Sciatic nerve (tissue), 2 donors: ENCODE results near the gene TFF2. TPM values are rescaled to one million over a fixed set of nuclear protein-coding genes. Genes with fewer than 3 reads are reported as not detected.

ENCODE experiments used
- ATAC-seq: fragments of 200-7000 bp; cut with Tn5 transposase; one replicate; pipeline ENCODE4 v1.9.1; 2020; ENCODE audit warnings: mild to moderate bottlenecking, moderate library complexity
- DNase-seq: peaks from one replicate; pipeline ENCODE4 v3.0.0-alpha.2; 2020; ENCODE audit warnings: low spot score
- intact Hi-C: fragments of 100-400 bp; cut with DNase I; formaldehyde crosslinking; loops from one replicate; pipeline ENCODE4 v1.14.2; 2022
- total RNA-seq: library from RNA; stranded (reverse); fragmentation: NEBNext Ultra II Directional; extraction: Animal tissue kit (Norgen Biotek cat#: 25700); gene quantifications from one replicate; pipeline ENCODE4 v1.2.1, GENCODE V29; 2021
- donor health status: DM: no; HTN: no; CAD: no.
- donor health status: DM: no; HTN: no; CAD: no.

The TFF2 gene
- total RNA-seq, 1 donor from 2014 or later: not detected

DNA sequence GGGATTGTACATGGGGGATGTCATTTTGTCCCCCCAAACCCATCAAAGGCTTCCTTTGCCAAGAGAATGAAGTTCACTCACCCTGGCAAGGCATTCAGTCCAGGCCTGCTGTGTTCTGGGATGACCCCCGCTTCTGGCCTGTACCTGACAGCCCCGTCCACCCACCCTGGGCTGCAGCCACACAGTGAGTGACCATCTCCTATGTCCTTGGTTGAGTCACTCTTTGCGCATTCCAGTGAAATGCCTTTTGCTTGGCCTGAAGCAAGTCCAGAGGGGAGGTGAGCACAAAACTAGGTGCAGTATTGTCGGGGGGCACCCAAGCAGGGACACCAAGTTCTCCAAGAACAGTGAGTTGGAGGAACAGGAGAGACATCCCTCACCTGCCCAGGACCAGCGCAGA is 34.8 kb upstream of the TFF2 start:
- ATAC-seq: no peak
- intact Hi-C loops: no loop called here
- DNase-seq: no peak

DNA sequence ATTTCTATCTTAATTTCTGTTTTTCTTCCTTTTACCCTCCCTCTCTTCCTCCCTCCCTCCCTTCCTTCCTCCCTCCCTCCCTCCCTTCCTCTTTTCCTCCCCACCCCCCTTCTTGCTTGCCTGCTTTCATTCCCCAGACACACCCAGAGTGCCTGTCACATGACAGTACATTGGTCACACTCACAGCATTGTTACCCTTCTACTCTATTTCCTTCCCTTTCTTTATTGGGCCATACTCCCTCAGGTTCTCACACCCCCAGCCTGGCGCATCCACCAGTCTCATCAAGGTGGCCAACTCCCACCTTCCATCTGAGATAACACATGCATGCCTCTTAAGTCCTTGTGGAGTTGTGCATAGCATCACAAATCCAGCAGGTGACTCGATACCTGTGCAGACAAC is 34.2 kb upstream of the TFF2 start:
- intact Hi-C loops: no loop called here
- ATAC-seq (no peak), DNase-seq (no peak)

DNA sequence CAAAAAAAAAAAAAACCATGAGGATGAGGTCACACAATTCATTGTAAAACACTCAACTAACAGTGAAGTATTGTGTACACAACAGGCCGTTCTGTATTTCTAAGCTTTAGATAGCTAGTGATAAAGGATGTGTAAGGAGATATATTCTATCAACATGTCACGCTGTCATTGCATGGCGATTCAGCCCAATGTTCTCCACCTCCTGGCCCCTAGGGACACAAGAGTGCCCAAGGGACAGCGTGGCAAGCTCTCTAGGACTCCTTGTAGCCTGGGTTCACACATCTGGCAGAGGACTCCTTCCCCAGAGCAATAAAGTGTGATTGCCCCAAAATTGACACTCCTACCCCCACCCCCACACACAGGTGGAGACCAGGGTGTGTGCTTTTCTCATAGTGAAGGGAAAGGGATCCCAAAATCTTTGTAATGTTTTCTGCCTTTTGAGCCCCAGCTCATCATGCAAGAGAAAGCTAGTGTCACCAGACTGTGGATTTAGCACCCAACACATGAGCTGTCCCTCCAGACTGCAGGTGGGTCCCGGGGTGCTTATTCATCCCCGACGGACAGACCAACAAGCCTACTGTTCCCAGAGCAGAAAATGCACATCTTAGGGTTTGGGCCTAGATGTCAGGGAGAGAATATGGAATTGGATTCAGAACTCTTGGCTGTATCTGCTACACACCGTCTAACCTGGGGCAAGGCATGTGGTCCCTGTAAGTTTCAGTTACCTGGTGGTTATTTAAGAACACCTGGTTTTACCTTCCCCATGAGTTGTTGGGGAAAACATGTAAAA is 33.6 kb upstream of the TFF2 start:
- ATAC-seq: no peak
- no peak for DNase-seq
- intact Hi-C loops: no loop called here

DNA sequence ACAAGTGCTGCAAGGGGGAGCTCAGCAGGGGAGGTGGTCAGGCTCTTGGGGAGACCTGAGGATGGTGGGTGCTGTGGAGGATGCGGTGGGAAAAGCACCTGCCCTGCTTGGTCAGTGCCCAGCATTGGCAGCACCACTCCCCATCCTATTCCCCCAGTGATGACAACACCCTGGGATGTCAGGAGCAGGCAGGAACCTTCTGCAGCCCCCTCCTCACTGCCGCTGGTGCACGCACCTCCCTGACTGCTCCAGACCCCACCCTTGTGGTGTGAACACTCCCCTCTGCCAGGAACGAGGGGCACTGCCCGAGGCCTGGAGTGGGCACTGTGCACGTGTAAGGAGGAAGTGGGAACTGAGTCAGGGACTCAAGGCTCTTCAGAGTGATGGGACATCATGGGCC is 32.5 kb upstream of the TFF2 start:
- intact Hi-C loops: no loop called here
- ATAC-seq (no peak), DNase-seq (no peak)

DNA sequence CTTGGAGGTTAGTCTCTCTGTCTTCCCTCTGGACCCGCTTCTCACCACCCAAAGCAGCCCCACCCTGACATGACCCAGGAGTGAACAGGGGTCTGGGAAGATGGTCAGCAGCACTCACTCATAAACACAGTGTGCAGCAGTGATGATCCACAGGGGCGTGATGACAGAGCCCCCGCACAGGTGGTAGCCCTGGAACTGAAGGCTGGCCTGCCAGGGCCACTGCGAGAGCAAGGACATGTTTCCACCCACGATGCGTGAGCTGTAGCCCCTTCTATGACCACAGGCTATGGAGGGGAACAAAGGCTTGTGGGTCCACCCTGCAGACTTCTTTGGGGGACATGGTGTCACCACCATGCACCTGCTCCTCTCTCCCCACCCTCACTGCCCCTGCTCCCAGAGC is 32.1 kb upstream of the TFF2 start:
- DNase-seq (no peak), ATAC-seq (no peak)
- intact Hi-C loops: no loop called here

DNA sequence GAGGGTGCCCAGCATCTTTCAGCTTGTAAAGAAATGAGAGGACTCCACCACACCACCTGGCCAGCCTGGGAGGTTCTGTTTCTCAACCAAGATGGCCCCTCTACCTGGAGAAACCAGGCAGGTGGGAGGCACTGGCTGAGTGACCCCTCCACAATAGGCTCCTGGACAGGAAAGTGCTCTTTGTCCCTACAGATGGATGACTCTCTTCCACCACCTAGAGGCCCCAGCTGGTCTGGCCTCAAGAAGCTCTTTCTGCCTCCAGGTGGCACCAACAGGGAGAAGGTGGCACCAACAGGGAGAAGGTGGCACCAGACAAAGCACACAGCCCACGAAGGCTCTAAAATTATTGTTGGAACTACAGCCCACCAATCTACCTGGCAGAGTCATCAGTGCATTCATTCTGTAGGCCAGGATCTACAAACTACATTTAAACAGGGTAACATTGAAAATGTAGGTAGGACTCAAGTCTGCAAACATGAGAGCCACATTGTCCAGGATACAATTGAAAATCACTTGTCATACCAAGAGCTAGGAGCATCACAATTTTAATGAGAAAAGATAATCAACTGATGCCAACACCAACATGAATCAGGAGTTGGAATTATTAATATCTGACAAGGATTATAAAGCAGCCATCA is 30.7 kb upstream of the TFF2 start:
- ATAC-seq (no peak), DNase-seq (no peak)
- intact Hi-C loops: no loop called here

DNA sequence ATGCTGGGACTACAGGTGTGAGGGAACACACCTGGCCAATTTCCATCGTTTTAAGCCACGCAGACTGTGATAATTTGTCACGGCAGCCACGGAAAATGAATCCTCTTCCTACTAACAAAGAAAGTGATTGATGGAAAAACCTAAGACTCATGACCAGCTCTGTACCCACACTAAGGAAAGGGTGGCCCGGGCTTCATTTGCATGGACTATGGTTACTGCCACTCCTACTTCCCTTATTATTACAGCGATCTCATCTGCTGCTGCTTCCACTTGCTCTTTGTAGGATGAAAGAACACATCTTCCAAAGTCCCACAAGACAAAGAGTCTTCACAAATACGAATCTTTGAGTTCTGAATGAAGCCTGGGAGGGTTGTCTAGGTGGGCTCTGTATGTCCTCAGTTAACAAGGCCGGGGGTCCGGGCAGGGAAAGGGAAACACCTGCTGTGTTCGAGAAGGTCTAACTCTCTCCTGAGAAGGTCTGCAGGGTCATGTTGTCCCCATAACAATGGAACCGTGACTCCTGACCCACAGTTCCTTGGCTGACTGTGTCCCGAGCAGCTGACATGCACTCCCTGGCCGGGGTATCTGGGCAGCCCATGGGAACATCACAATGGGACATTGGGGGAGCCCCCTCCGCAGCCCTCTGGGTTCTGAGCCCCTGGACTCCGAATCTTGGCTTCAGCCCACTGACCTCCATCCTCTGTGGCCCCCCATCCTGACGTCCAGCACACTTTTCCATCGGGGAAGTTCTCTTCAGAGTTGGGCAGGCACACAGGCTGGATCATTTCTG is 28.8 kb upstream of the TFF2 start:
- DNase-seq (no peak), ATAC-seq (no peak)
- intact Hi-C loops: no loop called here

DNA sequence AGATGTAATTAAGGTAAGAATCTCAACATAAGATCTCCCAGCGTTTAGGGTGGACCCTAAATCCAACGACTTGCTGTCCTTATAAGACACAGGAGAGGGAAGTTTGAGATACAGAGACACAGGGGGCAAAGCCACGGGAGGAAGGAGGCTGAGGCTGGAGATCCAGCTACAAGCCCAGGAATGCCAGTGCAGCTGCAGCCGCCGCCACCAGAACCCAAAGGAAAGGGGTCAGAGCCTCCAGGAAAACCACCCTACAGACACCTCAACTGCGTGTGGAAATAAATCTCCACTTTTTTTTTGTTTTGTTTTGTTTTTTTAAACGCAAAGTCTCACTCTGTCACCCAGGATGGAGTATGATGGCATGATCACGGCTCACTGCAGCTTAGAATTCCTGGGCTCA is 27.6 kb upstream of the TFF2 start:
- DNase-seq (no peak), ATAC-seq (no peak)
- intact Hi-C loops: no loop called here

DNA sequence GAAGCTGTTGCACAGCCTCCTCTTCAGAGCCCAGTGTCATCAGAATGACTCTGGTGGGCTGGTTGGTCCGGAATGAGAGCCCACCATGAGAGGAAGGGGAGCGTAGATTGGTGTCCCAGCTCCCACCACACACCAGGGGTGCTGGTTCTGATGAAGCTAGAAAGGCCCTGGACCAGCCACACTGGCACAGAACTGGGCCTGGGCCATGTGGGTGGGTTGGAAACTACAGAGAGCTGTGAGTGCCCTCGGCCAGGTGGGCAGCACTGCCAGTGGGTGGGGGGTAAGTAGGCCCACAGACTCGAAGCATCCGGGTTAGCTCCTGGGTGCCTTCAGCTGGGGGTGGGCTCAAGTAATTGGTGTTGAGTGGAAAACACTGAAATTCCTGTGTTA is 27.2 kb upstream of the TFF2 start:
- ATAC-seq (no peak), DNase-seq (no peak)
- intact Hi-C loops: no loop called here

DNA sequence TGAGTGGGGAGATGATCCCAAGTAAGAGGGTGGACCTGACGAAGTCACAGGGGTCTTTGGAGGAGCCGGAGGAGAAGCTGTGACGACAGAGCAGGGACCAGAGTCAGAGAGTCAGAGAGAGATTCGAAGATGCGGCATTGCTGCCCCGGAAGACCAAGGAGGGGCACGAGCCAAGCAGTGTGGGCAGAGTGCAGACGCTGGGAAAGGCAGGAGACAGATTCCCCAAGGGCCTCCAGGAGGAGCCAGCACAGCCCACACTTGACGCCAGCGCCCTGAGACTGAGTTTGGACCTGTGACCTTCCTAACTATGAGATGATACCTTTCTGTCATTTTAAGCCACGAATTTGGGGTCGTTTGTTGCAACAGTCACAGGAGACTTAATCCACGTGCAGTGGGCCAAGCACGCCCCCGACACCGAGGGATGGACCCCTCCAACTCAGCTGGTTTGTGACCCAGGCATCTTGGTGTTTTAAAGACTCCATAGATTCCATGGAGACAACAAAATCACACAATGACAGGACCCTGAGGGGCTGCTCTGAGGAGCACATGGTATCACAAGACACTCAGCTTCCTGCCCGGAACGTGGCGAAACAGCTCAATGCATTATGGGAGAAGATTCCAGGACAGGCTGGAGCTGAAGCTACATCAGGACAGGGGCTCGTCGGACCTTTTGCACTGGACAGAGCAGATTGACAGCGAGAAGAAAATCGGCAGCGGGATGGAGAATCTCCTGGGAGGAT is 26.6 kb upstream of the TFF2 start:
- intact Hi-C loops: no loop called here
- no peak for DNase-seq
- ATAC-seq: no peak

DNA sequence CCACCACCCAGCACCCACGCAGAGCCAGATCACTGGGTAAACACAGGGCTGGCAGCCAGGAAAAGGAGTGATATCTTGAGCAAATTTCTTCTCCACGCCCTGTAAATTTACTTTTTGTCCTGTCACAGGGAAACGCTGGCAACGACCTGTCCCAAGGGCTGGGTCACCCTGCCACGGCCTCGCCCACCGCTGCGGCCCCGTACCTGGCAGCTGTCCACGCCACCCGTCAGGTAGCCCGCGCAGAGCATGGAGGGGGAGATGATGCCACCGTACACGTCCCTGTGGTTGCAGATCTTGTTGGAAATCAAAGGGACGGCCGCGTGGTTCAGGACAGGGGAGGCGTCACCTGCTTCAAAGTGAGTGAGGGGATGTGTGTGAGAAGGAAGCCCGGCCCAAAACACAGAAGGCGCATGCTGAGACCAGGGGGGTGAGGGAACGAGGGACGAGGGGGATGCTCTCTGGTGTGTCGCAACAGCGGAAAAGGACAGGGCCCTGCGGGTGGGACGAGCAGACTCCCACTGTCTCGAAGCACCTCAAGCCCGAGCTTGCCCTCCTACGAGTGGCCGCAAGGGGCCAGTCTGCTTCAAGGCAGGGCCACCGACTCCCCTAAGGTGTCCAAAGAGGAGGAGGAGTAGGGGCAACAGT is 25.7 kb upstream of the TFF2 start:
- DNase-seq (no peak), ATAC-seq (no peak)
- intact Hi-C loops: no loop called here

DNA sequence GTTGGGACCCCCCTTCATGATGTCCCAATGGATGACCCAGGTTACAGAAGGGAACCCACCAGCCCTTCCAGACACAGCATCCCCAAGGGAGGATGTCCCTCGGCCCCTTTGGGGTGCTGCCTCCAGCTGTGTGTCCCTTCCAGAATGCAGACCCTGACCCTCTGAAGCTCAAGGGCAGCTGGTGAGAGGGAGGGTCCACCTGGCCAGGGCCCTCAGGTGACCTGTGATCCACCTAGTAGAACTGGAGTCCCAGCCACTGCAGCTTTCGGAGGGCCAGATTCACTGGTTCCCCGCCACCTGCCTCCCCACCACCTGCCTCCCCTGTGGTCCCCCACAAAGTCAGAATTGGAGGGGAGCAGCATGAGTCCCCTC is 25.2 kb upstream of the TFF2 start:
- ATAC-seq (no peak), DNase-seq (no peak)
- intact Hi-C loops: no loop called here

DNA sequence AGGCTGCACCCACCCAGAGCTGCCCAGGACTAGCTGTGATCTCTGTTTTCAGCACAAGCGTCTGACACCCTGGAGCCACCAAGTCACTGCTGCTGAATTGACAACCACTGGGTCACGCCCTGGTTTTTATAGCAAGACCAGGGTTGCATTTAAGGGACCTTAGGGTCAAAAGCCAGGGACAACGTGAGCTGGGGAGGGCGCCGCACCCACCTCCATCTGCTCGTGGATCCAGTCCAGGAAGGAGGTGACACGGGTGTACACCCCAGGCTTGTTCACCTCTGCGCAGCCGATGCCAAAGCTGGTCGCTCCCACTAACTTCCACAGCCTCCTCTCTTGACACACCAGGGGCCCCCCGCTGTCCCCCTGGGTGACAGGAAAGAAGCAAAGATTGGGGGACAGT is 24.7 kb upstream of the TFF2 start:
- DNase-seq (no peak), ATAC-seq (no peak)
- intact Hi-C loops: no loop called here

DNA sequence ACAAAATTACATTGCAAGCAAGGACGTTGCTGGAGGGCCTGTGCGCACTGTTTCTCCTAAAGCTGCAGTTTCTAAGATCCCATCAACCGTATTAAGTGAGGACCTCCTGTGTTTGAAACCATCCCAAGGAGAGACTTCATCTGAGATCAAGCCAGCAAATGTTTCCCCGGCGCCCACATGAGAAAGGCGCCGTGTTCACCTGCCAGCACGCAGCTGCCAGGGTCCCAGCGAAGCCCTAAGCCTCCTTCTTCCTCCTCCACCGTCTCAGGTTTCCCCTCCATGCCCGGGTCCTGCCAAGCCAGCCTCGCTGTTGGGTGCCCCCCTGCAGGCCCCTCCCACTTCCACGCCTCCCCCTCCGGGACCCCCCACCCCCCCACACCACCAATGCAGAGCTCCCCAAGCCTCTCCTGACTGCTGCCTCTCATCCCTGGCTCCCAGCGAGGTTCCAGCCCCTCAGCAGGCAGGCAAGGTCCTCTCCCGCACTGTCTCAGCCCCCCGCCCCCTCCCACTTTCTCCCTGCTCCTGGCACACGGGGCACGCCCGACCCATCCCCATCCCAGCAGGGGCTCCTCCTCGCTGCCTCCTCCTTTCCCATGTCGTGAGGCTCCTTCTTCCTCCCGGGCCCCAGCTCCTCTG is 24.2 kb upstream of the TFF2 start:
- no peak for DNase-seq
- intact Hi-C loops: no loop called here
- ATAC-seq: no peak

DNA sequence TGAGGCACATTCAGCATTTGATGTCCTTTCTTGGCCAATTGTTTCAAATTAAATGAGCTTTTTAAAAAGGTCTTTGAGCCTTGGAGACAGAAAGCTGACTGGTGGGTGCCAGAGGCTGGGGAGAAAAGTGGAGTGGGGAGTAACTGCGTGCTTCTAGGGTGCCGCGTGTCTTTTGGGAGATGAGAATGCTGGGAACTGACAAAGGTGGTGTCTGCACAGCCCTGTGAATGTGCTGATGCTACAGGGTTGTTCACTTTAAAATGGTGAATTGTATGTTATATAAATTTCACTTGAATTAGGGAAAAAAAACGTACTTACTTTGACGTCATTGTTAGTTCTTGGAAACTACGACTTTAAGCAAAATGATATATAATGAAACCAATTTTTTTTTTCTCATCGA is 23.7 kb upstream of the TFF2 start:
- ATAC-seq (no peak), DNase-seq (no peak)
- intact Hi-C loops: no loop called here

DNA sequence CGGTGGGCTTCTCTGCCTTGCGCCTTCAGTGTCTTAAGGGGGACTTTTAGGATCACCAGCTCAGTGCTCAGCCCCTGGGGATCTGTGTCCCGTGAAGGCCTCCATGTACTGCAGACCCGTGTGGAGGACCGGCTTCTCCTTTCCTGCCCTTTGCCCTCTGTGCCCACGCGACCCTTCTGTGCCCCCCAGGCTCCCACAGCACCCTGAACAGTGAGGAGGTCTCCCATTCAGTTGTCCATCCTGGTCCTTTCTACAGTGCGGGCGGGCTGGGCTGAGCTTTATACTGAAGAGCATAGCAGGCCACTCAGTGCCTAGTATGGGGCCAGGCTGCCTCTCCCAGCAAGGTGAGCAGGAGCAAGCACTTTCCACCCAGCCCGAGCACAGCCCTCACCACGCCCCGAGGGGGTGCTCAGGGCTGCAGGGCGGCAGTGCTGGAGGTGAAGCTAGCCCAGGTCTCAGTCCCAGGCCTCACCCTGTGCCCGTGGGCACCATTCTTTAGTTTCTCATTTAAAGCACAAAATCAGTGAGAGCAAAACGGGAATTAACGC is 23.2 kb upstream of the TFF2 start:
- intact Hi-C loops: no loop called here
- DNase-seq (no peak), ATAC-seq (no peak)

DNA sequence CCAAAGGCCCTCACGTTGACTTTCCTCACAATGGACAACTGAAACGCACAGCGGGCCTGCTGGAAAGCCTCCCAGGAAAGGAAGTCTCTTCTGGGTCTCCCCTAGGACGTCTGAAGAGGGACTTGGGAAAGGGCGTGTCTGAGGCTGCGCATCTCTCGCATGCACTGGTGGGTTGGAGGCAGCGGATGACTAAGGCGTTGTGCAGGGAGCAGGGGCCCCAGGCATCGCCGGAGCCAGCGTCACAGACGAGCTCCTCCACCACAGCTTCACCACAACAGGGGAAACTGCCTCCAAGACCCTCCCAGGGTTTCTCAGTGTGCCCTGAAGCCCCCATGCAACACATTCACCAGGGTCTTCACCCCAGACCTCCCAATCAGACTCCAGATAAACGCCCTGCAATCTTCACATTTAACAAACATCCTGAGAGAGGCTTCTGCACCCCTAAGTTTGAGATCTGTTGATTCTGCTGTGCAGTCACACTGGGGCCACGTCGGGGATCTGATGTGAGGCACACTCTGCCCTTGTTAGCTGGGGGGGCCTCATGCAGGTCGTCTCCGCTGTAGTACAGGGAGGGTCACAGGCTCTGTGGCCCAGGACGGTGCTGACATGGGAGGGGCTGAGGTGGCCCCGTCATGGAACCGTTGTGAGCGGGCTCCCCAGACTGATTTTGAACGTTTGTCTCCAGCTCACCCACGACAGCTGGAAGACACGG is 22.6 kb upstream of the TFF2 start:
- no peak for DNase-seq
- intact Hi-C loops: no loop called here
- ATAC-seq: no peak
